K562 (cell line): ENCODE results near the gene CCDC88A. TPM values are rescaled to one million over a fixed set of nuclear protein-coding genes. Genes with fewer than 3 reads are reported as not detected.

Experiments used
- ATF3 ChIP-seq, 2 experiments: fragments of 450-650 bp in 1 of 2; sonication (generic) in 1 of 2; formaldehyde crosslinking in 1 of 2; IDR thresholded peaks in 1 of 2; conservative IDR thresholded peaks in 1 of 2; 2 replicates each; pipeline versions ENCODE4 v1.6.1 to v1.8.1; 2016 to 2023; ENCODE audit warnings: mild to moderate bottlenecking in 2 of 2, moderate library complexity in 2 of 2, inconsistent platforms in 1 of 2, missing genetic modification reagents in 1 of 2
- HBP1 ChIP-seq: fragments of 450-650 bp; formaldehyde crosslinking; IDR thresholded peaks from 2 replicates; pipeline ENCODE4 v1.4.0; 2022; ENCODE audit warnings: missing genetic modification characterization
- HOXB6 ChIP-seq: fragments of 250-450 bp; sonication (Bioruptor Pico); IDR thresholded peaks from 2 replicates; pipeline ENCODE4 v1.5.1; 2022; ENCODE audit warnings: mild to moderate bottlenecking, borderline replicate concordance
- NCOA4 ChIP-seq: fragments of 450-650 bp; IDR thresholded peaks from 2 replicates; pipeline ENCODE4 v1.6.1; 2018; ENCODE audit warnings: mild to moderate bottlenecking; ENCODE audit not compliant: partially characterized antibody
- NCOA6 ChIP-seq: fragments of 450-650 bp; IDR thresholded peaks from 2 replicates; pipeline ENCODE4 v1.6.1; 2017; ENCODE audit warnings: mild to moderate bottlenecking
- NFIC ChIP-seq: fragments of 450-650 bp; IDR thresholded peaks from 2 replicates; pipeline ENCODE4 v1.6.1; 2017; ENCODE audit warnings: mild to moderate bottlenecking, inconsistent platforms
- POLR2H ChIP-seq: IDR thresholded peaks from 2 replicates; pipeline ENCODE4 v1.6.1; 2016; ENCODE audit warnings: missing genetic modification characterization, low read depth, mild to moderate bottlenecking, control low read depth, missing compliant biosample characterization, moderate library complexity
- SIX5 ChIP-seq, 2 experiments: IDR thresholded peaks; 2 replicates each; pipeline ENCODE4 v1.6.1; 2011; ENCODE audit warnings: low read length in 2 of 2, borderline replicate concordance in 1 of 2, low read depth in 1 of 2, mild to moderate bottlenecking in 1 of 2, moderate library complexity in 1 of 2; ENCODE audit not compliant: insufficient read depth in 1 of 2
- SMARCB1 ChIP-seq: IDR thresholded peaks from 2 replicates; pipeline ENCODE4 v1.6.1; 2011; ENCODE audit warnings: improper control_type of control experiment, low read depth; ENCODE audit not compliant: insufficient read length
- SRF ChIP-seq, 2 experiments: fragments of 250-450, 450-650 bp in 1 of 2; sonication (Bioruptor Pico) in 1 of 2; sonication (generic) in 1 of 2; formaldehyde crosslinking; IDR thresholded peaks; 2 replicates each; pipeline versions ENCODE4 v1.5.0 to v1.5.1; 2020 to 2022; ENCODE audit warnings: mild to moderate bottlenecking in 1 of 2, missing genetic modification reagents in 1 of 2
- ZBTB11 ChIP-seq, 3 experiments: fragments of 200-800 bp in 1 of 3; fragments of 250-450 bp in 1 of 3; fragments of 450-650 bp in 1 of 3; sonication (Bioruptor Pico) in 1 of 3; sonication (Bioruptor generic) in 1 of 3; formaldehyde crosslinking in 1 of 3; IDR thresholded peaks; 2 replicates each; pipeline versions ENCODE4 v1.6.1 to v1.8.0; 2016 to 2022; ENCODE audit warnings: mild to moderate bottlenecking in 2 of 3, missing genetic modification characterization in 2 of 3, missing compliant biosample characterization in 1 of 3, moderate library complexity in 1 of 3
- ZBTB7A ChIP-seq: IDR thresholded peaks from 2 replicates; pipeline ENCODE4 v1.6.1; 2011; ENCODE audit warnings: low read depth, mild to moderate bottlenecking, low read length, moderate library complexity, borderline replicate concordance; ENCODE audit not compliant: control insufficient read depth
- ZFP30 ChIP-seq: fragments of 250-450 bp; sonication (Bioruptor Pico); IDR thresholded peaks from 2 replicates; pipeline ENCODE4 v1.8.0; 2022; ENCODE audit warnings: moderate library complexity, mild to moderate bottlenecking, inconsistent platforms, borderline replicate concordance
- ZFP36 ChIP-seq: fragments of 150-350 bp; IDR thresholded peaks from 2 replicates; pipeline ENCODE4 v1.6.1; 2018; ENCODE audit warnings: low read length, low read depth; ENCODE audit not compliant: partially characterized antibody
- ZFX ChIP-seq: sonication (generic); formaldehyde crosslinking; IDR thresholded peaks from 2 replicates; pipeline ENCODE4 v1.8.0; 2022; ENCODE audit warnings: mild to moderate bottlenecking, missing genetic modification reagents, moderate library complexity
- ZNF280A ChIP-seq: fragments of 450-650 bp; IDR thresholded peaks from 2 replicates; pipeline ENCODE4 v1.6.1; 2018; ENCODE audit warnings: mild to moderate bottlenecking, low read depth; ENCODE audit not compliant: partially characterized antibody
- ZNF551 ChIP-seq: fragments of 250-450 bp; sonication (Bioruptor Pico); IDR thresholded peaks from 2 replicates; pipeline ENCODE4 v1.5.0; 2021; ENCODE audit warnings: mild to moderate bottlenecking, moderate library complexity
- ZNF561 ChIP-seq: fragments of 450-650 bp; formaldehyde crosslinking; conservative IDR thresholded peaks from 2 replicates; pipeline ENCODE4 v1.4.0; 2020; ENCODE audit warnings: mild to moderate bottlenecking, moderate library complexity
- polyA plus RNA-seq, 8 experiments: library from polyadenylated mRNA; depleted of rRNA in 4 of 8; stranded (reverse) in 5 of 8; unstranded in 3 of 8; fragments of >200 nt; fragmentation: Nextera tagmentation in 2 of 8; fragmentation: Illumina TruSeq in 1 of 8; extraction: Ambion mirVana in 2 of 8; extraction: Trizol in 1 of 8; gene quantifications; 2 replicates each; pipeline versions ENCODE4 v1.2.1 to v1.2.3, GENCODE V29; 2011 to 2014; ENCODE audit warnings: inconsistent platforms in 1 of 8, missing spikeins in 1 of 8
- total RNA-seq, 7 experiments: library from RNA; depleted of rRNA in 6 of 7; stranded (reverse); fragments of >200 nt in 6 of 7; fragmentation: Illumina TruSeq in 2 of 7; extraction: Trizol in 2 of 7; gene quantifications; 2 replicates each; pipeline versions ENCODE4 v1.2.1 to v1.2.3, GENCODE V29; 2011 to 2021; ENCODE audit warnings: low replicate concordance in 1 of 7

Gene CCDC88A
- total and polyA plus RNA-seq, 9 of the 15 experiments (the other 6 are each of a cell fraction or from before 2014, with no cell fraction given) = 29.3 to 102 (median 55.6) TPM

GRCh38 chr2:55419679-55420438 is at the start of gene CCDC88A (continued):
- TF ChIP-seq ZBTB11 (CRISPR knock-in tag; IDR thresholded peaks at IDR 0.05) = peak in 1 of 3 experiments; percentile 86; a peak in 2 of 6 replicates
- peak; percentile 93 for TF ChIP-seq ZBTB7A
- no peak for TF ChIP-seq ZNF280A
- no peak for TF ChIP-seq NCOA6
- peak; percentile 73 for TF ChIP-seq POLR2H
- TF ChIP-seq HBP1 (CRISPR knock-in tag) = no peak
- TF ChIP-seq SIX5 (IDR thresholded peaks at IDR 0.05; ENCODE audit: borderline replicate concordance in 1 of 2, insufficient read depth in 1 of 2, low read depth in 1 of 2, low read length in 2 of 2) = no peak
- peak; percentile 62 for TF ChIP-seq ZFX (CRISPR knock-in tag)
- TF ChIP-seq ZFP30 = no peak
- no peak for TF ChIP-seq SMARCB1
- no peak for TF ChIP-seq ZNF551 (CRISPR knock-in tag)
- peak; percentile 51 for TF ChIP-seq ATF3 (IDR thresholded peaks at IDR 0.05)
- TF ChIP-seq ATF3 (CRISPR knock-in tag; conservative IDR thresholded peaks at IDR 0.05) = no peak
- no peak for TF ChIP-seq ZFP36
- TF ChIP-seq SRF (CRISPR knock-in tag; IDR thresholded peaks at IDR 0.05) = no peak; a peak in 1 of 4 replicates
- TF ChIP-seq ZNF561 (CRISPR knock-in tag) = no peak
- peak; percentile 73 for TF ChIP-seq NFIC
- TF ChIP-seq HOXB6 = no peak
- TF ChIP-seq NCOA4 = no peak
